Measurements from ENCODE around the gene TEX14. TPM values are rescaled to one million over a fixed set of nuclear protein-coding genes. Genes with fewer than 3 reads are reported as not detected.

Gene TEX14
- total RNA-seq, 1 experiment from 2014 or later: 0.89 TPM

GRCh38 chr17:58569196-58569595, 122.6 kb downstream of the TEX14 start:
- no peaks in the 10 kb centered on the region for H3K27me3 ChIP-seq (ENCODE audit: insufficient read depth, low read length)
- TF ChIP-seq SRF (IDR thresholded peaks at IDR 0.05; ENCODE audit: low read depth): no peak
- H3K36me3 ChIP-seq (ENCODE audit: control insufficient read depth in 1 of 2, insufficient read depth in 2 of 2, low read length in 2 of 2): no peaks in the 10 kb centered on the region
- no peaks in the 10 kb centered on the region for H3K9me2 ChIP-seq (ENCODE audit: insufficient read depth)
- BruUV-seq (replicated peaks): no TSS peak
- intact Hi-C loops (cut with micrococcal nuclease): no loop called here
- ChIA-PET RAD21 (ENCODE audit: low non-redundant PET in 1 of 2, low total read pairs in 2 of 2, uncharacterized antibody in 2 of 2, unreplicated experiment in 2 of 2) (no interaction called here), POLR2A (interaction anchor here (1.4 kb wide), 1 partner anchor 62 kb away, joined by 3 read pairs; no protein-coding TSS in a partner anchor), CTCF (no interaction called here)
- ATAC-seq (no peak), DNase-seq (ENCODE audit: low read depth, low spot score) (no peak)
- H2AFZ ChIP-seq (ENCODE audit: low read depth, low read length, poor library complexity, severe bottlenecking): no peak overlapping the region
- no peak overlapping the region for H3K9ac ChIP-seq (ENCODE audit: low read length)
- H3K4me3 ChIP-seq (replicated peaks in 1 of 2; ENCODE audit: low read depth in 1 of 2, low read length in 2 of 2): no peak overlapping the region
- 0 out of 4 replicates have a peak, but pooled peaks cover 0 to 6% of the 10 kb centered on the region in 2 experiments for H3K4me1 ChIP-seq (ENCODE audit: control insufficient read depth in 1 of 2, insufficient read depth in 2 of 2, low read length in 2 of 2)
- no peak overlapping the region for H3K4me2 ChIP-seq (ENCODE audit: low read length)
- no peaks in the 10 kb centered on the region for H3K9me3 ChIP-seq (ENCODE audit: control insufficient read depth in 1 of 2, insufficient read depth in 1 of 2, low read depth in 1 of 2, low read length in 2 of 2)
- no peaks in the 10 kb centered on the region for H4K20me1 ChIP-seq (ENCODE audit: insufficient read depth)
- H3K79me2 ChIP-seq (ENCODE audit: insufficient read depth, low read length): no peaks in the 10 kb centered on the region
- H3K27ac ChIP-seq (ENCODE audit: low read depth, low read length): no peak overlapping the region

GRCh38 chr17:58568044-58568799, 123.6 kb downstream of the TEX14 start:
- no peak overlapping the region for H2AFZ ChIP-seq (ENCODE audit: low read depth, low read length, poor library complexity, severe bottlenecking)
- no peak for ATAC-seq
- no TSS peak for BruUV-seq (replicated peaks)
- H3K9me3 ChIP-seq (ENCODE audit: control insufficient read depth in 1 of 2, insufficient read depth in 1 of 2, low read depth in 1 of 2, low read length in 2 of 2): no peaks in the 10 kb centered on the region
- intact Hi-C loops (cut with micrococcal nuclease): no loop called here
- no peak overlapping the region for H3K4me2 ChIP-seq (ENCODE audit: low read length)
- H3K27ac ChIP-seq (ENCODE audit: low read depth, low read length): no peak overlapping the region
- H4K20me1 ChIP-seq (ENCODE audit: insufficient read depth): no peaks in the 10 kb centered on the region
- H3K9me2 ChIP-seq (ENCODE audit: insufficient read depth): no peaks in the 10 kb centered on the region
- no peak for TF ChIP-seq CTCF (IDR thresholded peaks at IDR 0.05 in 2 of 3, conservative IDR thresholded peaks at IDR 0.05 in 1 of 3; ENCODE audit: borderline replicate concordance in 1 of 3, insufficient read depth in 1 of 3, low read depth in 2 of 3, low read length in 2 of 3)
- TF ChIP-seq POLR2A (IDR thresholded peaks at IDR 0.05; ENCODE audit: borderline replicate concordance, extremely low read depth, insufficient read depth, insufficient read length): no peak
- no peak for TF ChIP-seq MAX (IDR thresholded peaks at IDR 0.05)
- TF ChIP-seq JUND (IDR thresholded peaks at IDR 0.05): no peak
- TF ChIP-seq EZH2phosphoT487 (IDR thresholded peaks at IDR 0.05; ENCODE audit: borderline replicate concordance): no peak
- TF ChIP-seq ZFX (IDR thresholded peaks at IDR 0.05): no peak
- TF ChIP-seq EGR1 (IDR thresholded peaks at IDR 0.05; ENCODE audit: low read depth): no peak
- ChIA-PET POLR2A (interaction anchor here (1.4 kb wide), 1 partner anchor 63 kb away, joined by 3 read pairs; no protein-coding TSS in a partner anchor), RAD21 (ENCODE audit: low non-redundant PET in 1 of 2, low total read pairs in 2 of 2, uncharacterized antibody in 2 of 2, unreplicated experiment in 2 of 2) (no interaction called here), CTCF (interaction anchor here (0.6 to 1.6 kb wide), 2 partner anchors 10 to 20 kb away, joined by 4 to 9 read pairs; no protein-coding TSS in a partner anchor)
- 0 out of 4 replicates have a peak, but pooled peaks cover 0 to 6% of the 10 kb centered on the region in 2 experiments for H3K4me1 ChIP-seq (ENCODE audit: control insufficient read depth in 1 of 2, insufficient read depth in 2 of 2, low read length in 2 of 2)
- H3K9ac ChIP-seq (ENCODE audit: low read length): no peak overlapping the region
- H3K36me3 ChIP-seq (ENCODE audit: control insufficient read depth in 1 of 2, insufficient read depth in 2 of 2, low read length in 2 of 2): no peaks in the 10 kb centered on the region
- H3K27me3 ChIP-seq (ENCODE audit: insufficient read depth, low read length): no peaks in the 10 kb centered on the region
- no peaks in the 10 kb centered on the region for H3K79me2 ChIP-seq (ENCODE audit: insufficient read depth, low read length)
- DNase-seq (ENCODE audit: low read depth, low spot score): no peak
- no peak overlapping the region for H3K4me3 ChIP-seq (replicated peaks in 1 of 2; ENCODE audit: low read depth in 1 of 2, low read length in 2 of 2)
